Cardiac septum (tissue), 1 donor: ENCODE data around the gene GCK. TPM values are rescaled to one million over a fixed set of nuclear protein-coding genes. Genes with fewer than 3 reads are reported as not detected.

Source experiments
- DNase-seq: peaks from one replicate; pipeline ENCODE4 v3.0.0-alpha.2; 2020; ENCODE audit warnings: low spot score
- intact Hi-C: fragments of 100-400 bp; cut with DNase I; formaldehyde crosslinking; loops from one replicate; pipeline ENCODE4 v1.14.0; 2022
- total RNA-seq: library from RNA; stranded (reverse); fragmentation: NEBNext Ultra II Directional; extraction: Animal tissue kit (Norgen Biotek cat#: 25700); gene quantifications from one replicate; pipeline ENCODE4 v1.2.1, GENCODE V29; 2021
- donor health status: DM: no; HTN: no; CAD: no.

The GCK gene
- total RNA-seq, 1 donor from 2014 or later = 3.7 TPM

GRCh38 chr7:44114586-44115310 is 74.5 kb downstream of the GCK start:
- peak; percentile 86 for DNase-seq
- intact Hi-C loops = no loop called here

- no peak for DNase-seq
- intact Hi-C loops = no loop called here
Measured at GRCh38 chr7:44113764-44114354, 75.4 kb downstream of the GCK start.

DNA sequence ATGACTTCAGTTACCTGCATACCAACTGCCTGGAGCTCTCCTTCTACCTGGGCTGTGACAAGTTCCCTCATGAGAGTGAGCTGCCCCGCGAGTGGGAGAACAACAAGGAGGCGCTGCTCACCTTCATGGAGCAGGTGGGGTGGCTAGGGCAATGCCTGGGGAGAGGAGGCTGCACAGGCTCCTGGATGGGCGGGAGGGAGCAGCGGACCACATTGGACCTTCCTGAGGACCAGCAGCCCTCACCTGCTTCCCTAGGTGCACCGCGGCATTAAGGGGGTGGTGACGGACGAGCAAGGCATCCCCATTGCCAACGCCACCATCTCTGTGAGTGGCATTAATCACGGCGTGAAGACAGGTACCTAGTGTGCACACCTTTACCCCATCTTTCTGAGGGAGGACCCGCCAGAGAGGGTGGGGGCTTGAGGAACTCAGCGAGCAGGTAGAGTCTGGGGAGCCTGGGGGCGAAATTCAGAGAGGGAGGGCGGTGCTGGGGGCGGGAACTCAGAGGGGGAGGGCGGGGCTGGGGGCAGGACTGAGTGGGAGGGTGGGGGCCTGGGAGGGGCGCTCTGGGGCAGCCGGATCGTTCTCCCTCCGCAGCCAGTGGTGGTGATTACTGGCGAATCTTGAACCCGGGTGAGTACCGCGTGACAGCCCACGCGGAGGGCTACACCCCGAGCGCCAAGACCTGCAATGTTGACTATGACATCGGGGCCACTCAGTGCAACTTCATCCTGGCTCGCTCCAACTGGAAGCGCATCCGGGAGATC is 76.1 kb downstream of the GCK start:
- DNase-seq = no peak

GRCh38 chr7:44112231-44112996 is 76.8 kb downstream of the GCK start:
- peak; percentile 60 for DNase-seq
- intact Hi-C loops = no loop called here

More for the DNA sequence above, 76.1 kb downstream of the GCK start:
- intact Hi-C loops = no loop called here

- intact Hi-C loops = no loop called here
Measured at GRCh38 chr7:44111761-44112160, 77.5 kb downstream of the GCK start.

GRCh38 chr7:44110719-44111635 is 78.3 kb downstream of the GCK start:
- intact Hi-C loops = no loop called here
- peak; percentile 64 for DNase-seq

More at GRCh38 chr7:44111761-44112160, 77.5 kb downstream of the GCK start:
- peak; percentile 62 for DNase-seq

DNA sequence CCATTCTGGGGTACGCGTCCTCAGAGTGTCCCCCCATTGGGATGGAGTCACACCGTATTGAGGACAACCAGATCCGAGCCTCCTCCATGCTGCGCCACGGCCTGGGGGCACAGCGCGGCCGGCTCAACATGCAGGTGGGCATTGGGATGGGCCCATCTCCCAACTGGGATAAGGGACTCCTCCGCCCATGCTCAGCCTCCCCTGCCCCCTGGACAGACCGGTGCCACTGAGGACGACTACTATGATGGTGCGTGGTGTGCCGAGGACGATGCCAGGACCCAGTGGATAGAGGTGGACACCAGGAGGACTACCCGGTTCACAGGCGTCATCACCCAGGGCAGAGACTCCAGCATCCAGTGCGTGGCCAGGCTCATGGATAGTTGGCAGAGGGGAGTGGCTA is 79.2 kb downstream of the GCK start:
- intact Hi-C loops = no loop called here
- peak; percentile 63 for DNase-seq

- DNase-seq = peak; percentile 71
- intact Hi-C loops = no loop called here
Measured at GRCh38 chr7:44108768-44109750, 80.2 kb downstream of the GCK start.

- peak; percentile 71 for DNase-seq
- intact Hi-C loops = no loop called here
Measured at GRCh38 chr7:44107961-44108767, 81.1 kb downstream of the GCK start.

- peak; percentile 70 for DNase-seq
- intact Hi-C loops = no loop called here
Measured at GRCh38 chr7:44107116-44107960, 81.9 kb downstream of the GCK start.

DNA sequence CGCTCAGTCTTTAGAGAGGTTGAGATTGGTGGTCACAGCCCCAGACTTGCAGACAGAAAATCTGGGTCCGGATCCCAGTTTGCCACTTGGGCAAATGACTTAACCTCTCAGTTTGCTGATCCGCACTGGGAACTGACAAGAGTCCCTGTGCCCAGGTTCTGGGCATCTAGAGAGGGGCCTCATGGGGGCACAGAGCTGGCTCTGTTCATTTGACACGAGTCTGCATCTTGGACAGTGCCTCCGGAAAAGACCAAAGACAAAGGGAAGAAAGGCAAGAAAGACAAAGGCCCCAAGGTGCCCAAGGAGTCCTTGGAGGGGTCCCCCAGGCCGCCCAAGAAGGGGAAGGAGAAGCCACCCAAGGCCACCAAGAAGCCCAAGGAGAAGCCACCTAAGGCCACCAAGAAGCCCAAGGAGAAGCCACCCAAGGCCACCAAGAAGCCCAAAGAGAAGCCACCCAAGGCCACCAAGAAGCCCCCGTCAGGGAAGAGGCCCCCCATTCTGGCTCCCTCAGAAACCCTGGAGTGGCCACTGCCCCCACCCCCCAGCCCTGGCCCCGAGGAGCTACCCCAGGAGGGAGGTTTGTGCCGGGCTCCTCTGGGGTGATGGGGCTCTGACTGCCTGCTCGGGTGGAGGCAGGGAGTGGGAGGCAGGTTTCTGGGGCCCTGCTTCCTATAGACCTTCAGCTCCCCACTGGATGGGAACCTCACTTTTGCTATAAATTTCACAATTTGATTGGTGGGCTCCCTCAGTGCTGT is 82.8 kb downstream of the GCK start:
- intact Hi-C loops = no loop called here

DNA sequence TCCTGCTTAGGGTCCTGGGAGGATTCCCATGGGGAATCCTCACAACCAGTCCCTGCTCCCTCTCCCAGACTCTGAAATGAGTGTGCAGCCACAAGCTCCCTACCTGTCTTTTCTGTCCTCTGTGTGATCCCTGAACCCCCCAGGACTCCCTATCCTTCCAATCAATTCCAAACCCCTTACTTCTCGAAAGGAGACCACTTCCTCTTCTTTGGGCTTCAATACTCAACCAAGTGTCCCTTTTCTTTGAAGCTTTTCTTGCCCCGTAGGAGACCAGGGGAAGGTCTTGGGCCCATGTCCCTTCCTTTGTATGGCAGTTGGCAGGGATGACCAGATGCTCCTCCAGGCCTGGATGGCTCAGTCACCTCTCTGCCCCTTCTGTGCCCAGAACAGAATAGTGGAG is 83.4 kb downstream of the GCK start:
- intact Hi-C loops = no loop called here
- no peak for DNase-seq

More for the DNA sequence above, 82.8 kb downstream of the GCK start:
- DNase-seq = no peak

DNA sequence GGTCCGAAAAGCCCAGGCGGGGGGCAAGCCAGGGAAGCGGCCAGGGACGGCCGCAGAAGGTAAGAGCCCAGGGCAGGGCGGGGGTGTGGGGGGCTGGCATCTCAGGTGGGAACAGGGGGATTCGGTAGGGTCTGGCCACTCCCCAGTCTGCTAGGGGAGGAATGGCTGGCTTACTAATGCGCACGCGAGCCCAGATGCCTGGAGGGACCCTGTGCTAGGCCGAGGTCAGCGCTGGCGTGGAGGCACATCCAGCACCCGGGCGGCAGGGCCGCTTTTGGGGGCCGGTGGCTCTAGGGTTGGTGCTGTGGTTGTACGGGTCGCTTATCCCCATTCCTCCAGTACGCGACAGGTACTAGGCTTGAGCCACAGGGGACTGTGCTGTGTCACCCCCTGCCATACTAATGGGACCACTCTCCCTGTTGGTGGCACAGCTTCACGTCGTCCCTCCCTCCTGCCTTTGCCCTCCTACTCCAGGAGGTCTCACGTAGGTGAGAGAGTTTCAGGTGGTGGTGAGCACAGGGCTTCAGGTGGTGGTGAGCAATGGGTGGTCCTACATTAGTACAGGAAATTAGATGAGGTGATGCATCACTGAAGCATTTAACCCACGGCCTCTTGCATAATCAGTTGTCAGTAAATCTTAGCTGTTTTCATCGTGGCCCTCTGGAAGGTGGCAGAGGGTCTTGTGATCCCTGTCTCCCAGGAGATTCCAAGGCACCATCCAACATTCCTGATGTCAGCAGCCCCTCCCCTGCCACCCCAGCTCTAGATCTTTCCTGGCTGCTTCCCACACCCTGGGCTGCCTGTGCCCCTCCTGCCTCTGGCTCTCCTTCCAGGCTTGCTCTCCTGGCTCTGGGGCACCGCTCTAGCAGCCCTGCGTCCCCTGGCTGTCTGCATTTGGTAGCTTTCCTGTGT is 84.1 kb downstream of the GCK start:
- DNase-seq = no peak
- intact Hi-C loops = no loop called here
